Hematopoietic multipotent progenitor cell treated with erythropoietin and hydrocortisone succinate and interleukin-3 and kit ligand, for 15 days (in vitro differentiated cells): ENCODE measurements around the gene ABCC4.

Experiments used
- DNase-seq: peaks from one replicate; pipeline ENCODE4 v3.0.0-alpha.2; 2015; ENCODE audit warnings: low spot score

ABCC4 gene

GRCh38 chr13:94992036-94992960 lies 309.0 kb downstream of the ABCC4 start:
- DNase-seq = no peak

GRCh38 chr13:94988654-94989053 lies 312.6 kb downstream of the ABCC4 start:
- DNase-seq = no peak

GRCh38 chr13:94987869-94988268 lies 313.4 kb downstream of the ABCC4 start:
- no peak for DNase-seq

GRCh38 chr13:94987081-94987480 lies 314.2 kb downstream of the ABCC4 start:
- DNase-seq = no peak

GRCh38 chr13:94984958-94985357 lies 316.3 kb downstream of the ABCC4 start:
- DNase-seq = no peak

- no peak for DNase-seq
Measured at GRCh38 chr13:94978516-94978915, 322.7 kb downstream of the ABCC4 start.

- no peak for DNase-seq
Measured at GRCh38 chr13:94974015-94974951, 327.0 kb downstream of the ABCC4 start.

GRCh38 chr13:94972262-94972661 lies 329.0 kb downstream of the ABCC4 start:
- no peak for DNase-seq
